K562 (cell line): Measurements from ENCODE around the gene NKG7. TPM values are rescaled to one million over a fixed set of nuclear protein-coding genes. Genes with fewer than 3 reads are reported as not detected.

Experiments used
- ATAC-seq: fragments of 200-7000 bp; cut with Tn5 transposase; 3 replicates; pipeline ENCODE4 v1.9.1; 2020; ENCODE audit warnings: moderate library complexity
- BruUV-seq: library from RNA; stranded (reverse); fragments of 400-500 nt; replicated peaks from 2 replicates; lab custom pipeline; 2021; lab: Mats Ljungman, UMichigan
- CTCF ChIA-PET: fragments of 300-600 bp; formaldehyde crosslinking; extraction: SDS; loops from one replicate; lab custom pipeline; 2021; ENCODE audit warnings: low intra/inter-chr PET ratio; lab: Yijun Ruan, JAX
- POLR2A ChIA-PET: fragments of 300-600, 350-650 bp; sonication (Branson Sonifier 250); formaldehyde crosslinking; extraction: SDS; loops from one replicate; lab custom pipeline; 2021; ENCODE audit warnings: antibody characterized with exemption, inconsistent platforms; lab: Yijun Ruan, JAX
- DNase-seq, 4 experiments: peaks; one replicate each; pipeline versions ENCODE4 v3.0.0 to v3.0.0-alpha.2; 2011 to 2018; ENCODE audit warnings: low spot score in 3 of 4, mixed read lengths in 3 of 4; ENCODE audit errors: extremely low read depth in 1 of 4
- FAIRE-seq: peaks from 2 replicates; lab custom pipeline; 2011; peaks lifted over from hg19 to GRCh38; lab: Jason Lieb, UNC
- H2AFZ ChIP-seq: 2 replicates; pipeline ENCODE4 v1.6.0; 2011; ENCODE audit warnings: low read depth, low read length, control low read depth, inconsistent platforms
- H3K27ac ChIP-seq: fragments of 200-600 bp; 3 replicates; pipeline ENCODE4 v1.8.0; 2011; ENCODE audit warnings: low read depth, mild to moderate bottlenecking, control low read depth, inconsistent platforms, low read length, moderate library complexity, mixed read lengths; ENCODE audit errors: extremely low read depth
- H3K27me3 ChIP-seq, 2 experiments: fragments of 300-600 bp in 1 of 2; 2 replicates in 1 of 2; 3 replicates in 1 of 2; pipeline versions ENCODE4 v1.6.0 to v1.8.0; 2011; ENCODE audit warnings: inconsistent platforms in 2 of 2, low read length in 2 of 2, mild to moderate bottlenecking in 1 of 2, mixed read lengths in 1 of 2, moderate library complexity in 1 of 2; ENCODE audit not compliant: control insufficient read depth in 2 of 2, insufficient read depth in 2 of 2
- H3K36me3 ChIP-seq: fragments of 300-600 bp; 3 replicates; pipeline ENCODE4 v1.8.0; 2011; ENCODE audit warnings: mild to moderate bottlenecking, low read length, inconsistent platforms; ENCODE audit not compliant: control insufficient read depth, insufficient read depth
- H3K4me1 ChIP-seq, 2 experiments: fragments of 200-600 bp in 1 of 2; replicated peaks in 1 of 2; 2 replicates in 1 of 2; 3 replicates in 1 of 2; pipeline versions ENCODE4 v1.5.1 to v1.8.0; 2011; ENCODE audit warnings: inconsistent platforms in 2 of 2, low read length in 2 of 2, mild to moderate bottlenecking in 1 of 2, mixed read lengths in 1 of 2, moderate library complexity in 1 of 2; ENCODE audit not compliant: control insufficient read depth in 2 of 2, insufficient read depth in 2 of 2
- H3K4me2 ChIP-seq: 2 replicates; pipeline ENCODE4 v1.6.1; 2011; ENCODE audit warnings: low read length, control low read depth, inconsistent platforms, mixed read lengths; ENCODE audit not compliant: insufficient read depth
- H3K4me3 ChIP-seq: fragments of 200-600 bp; sonication (generic), shearing (Covaris generic); 2 replicates; pipeline ENCODE4 v1.5.1; 2016; ENCODE audit warnings: control low read depth, inconsistent platforms
- H3K79me2 ChIP-seq: fragments of 200-600 bp; 3 replicates; pipeline ENCODE4 v1.8.0; 2011; ENCODE audit warnings: low read length, inconsistent platforms; ENCODE audit not compliant: control insufficient read depth, insufficient read depth
- H3K9ac ChIP-seq, 2 experiments: 2 replicates each; pipeline versions ENCODE4 v1.6.0 to v1.6.1; 2011; ENCODE audit warnings: low read depth in 2 of 2, low read length in 2 of 2, control low read depth in 1 of 2, inconsistent platforms in 1 of 2, mild to moderate bottlenecking in 1 of 2, mixed read lengths in 1 of 2; ENCODE audit not compliant: insufficient read depth in 1 of 2
- H3K9me1 ChIP-seq: one replicate; pipeline ENCODE4 v1.6.0; 2011; ENCODE audit warnings: inconsistent platforms, mild to moderate bottlenecking, low read length, moderate library complexity; ENCODE audit not compliant: control insufficient read depth, insufficient read depth
- H3K9me3 ChIP-seq: replicated peaks from 2 replicates; pipeline ENCODE4 v1.5.1; 2011; ENCODE audit warnings: low read depth, low read length, inconsistent platforms; ENCODE audit not compliant: control insufficient read depth, insufficient read depth
- H4K20me1 ChIP-seq: replicated peaks from 2 replicates; pipeline ENCODE4 v1.6.1; 2011; ENCODE audit warnings: low read length, inconsistent platforms, mixed read lengths; ENCODE audit not compliant: control insufficient read depth, insufficient read depth
- ATF1 ChIP-seq, 2 experiments: fragments of 450-650 bp in 1 of 2; IDR thresholded peaks; 2 replicates each; pipeline ENCODE4 v1.6.1; 2016; ENCODE audit warnings: missing compliant biosample characterization in 1 of 2, missing genetic modification characterization in 1 of 2
- CHAMP1 ChIP-seq: fragments of 450-650 bp; IDR thresholded peaks from 2 replicates; pipeline ENCODE4 v1.6.1; 2016; ENCODE audit warnings: mild to moderate bottlenecking
- CREB3L1 ChIP-seq: fragments of 450-650 bp; IDR thresholded peaks from 2 replicates; pipeline ENCODE4 v1.6.1; 2014; ENCODE audit warnings: low read depth, mild to moderate bottlenecking, moderate library complexity, borderline replicate concordance
- E4F1 ChIP-seq: fragments of 250-450 bp; sonication (Bioruptor Pico); IDR thresholded peaks from 2 replicates; pipeline ENCODE4 v1.5.0; 2021; ENCODE audit warnings: mild to moderate bottlenecking, borderline replicate concordance
- EP300 ChIP-seq: IDR thresholded peaks from 2 replicates; pipeline ENCODE4 v1.6.1; 2012; ENCODE audit warnings: low read length, improper control_type of control experiment
- HDAC1 ChIP-seq, 2 experiments: fragments of 450-650 bp; IDR thresholded peaks; 2 replicates each; pipeline ENCODE4 v1.6.1; 2016 to 2017; ENCODE audit warnings: inconsistent platforms in 1 of 2, mild to moderate bottlenecking in 1 of 2, moderate library complexity in 1 of 2
- U2AF2 ChIP-seq: fragments of 200-400 bp; formaldehyde crosslinking; optimal IDR thresholded peaks from 2 replicates; pipeline ENCODE3; 2017; ENCODE audit warnings: low read depth, mild to moderate bottlenecking, low read length
- ZNF175 ChIP-seq: fragments of 200-800 bp; sonication (Bioruptor generic); IDR thresholded peaks from 2 replicates; pipeline ENCODE4 v1.6.1; 2016; ENCODE audit warnings: low read depth, mild to moderate bottlenecking, missing genetic modification characterization, missing compliant biosample characterization
- ZNF274 ChIP-seq: IDR thresholded peaks from 2 replicates; pipeline ENCODE4 v1.6.1; 2011; ENCODE audit warnings: low read depth, mild to moderate bottlenecking, low read length, moderate library complexity, borderline replicate concordance
- WGBS: fragments of 100-300 bp; shearing (Covaris generic); methylation state at CpG from one replicate; pipeline ENCODE4 v1.1.6; 2016; ENCODE audit warnings: low coverage, mixed read lengths; ENCODE audit not compliant: insufficient coverage; ENCODE audit errors: missing lambda C conversion rate; 5-methylcytosine and 5-hydroxymethylcytosine counted together
- in situ Hi-C: fragments of 300-500 bp; cut with MboI; formaldehyde crosslinking; loops from 4 replicates; pipeline ENCODE4 v1.15.0; 2018; ENCODE audit warnings: inconsistent platforms, mixed read lengths
- intact Hi-C: fragments of 100-400 bp; cut with micrococcal nuclease; formaldehyde crosslinking; loops from 2 replicates; pipeline ENCODE4 v1.14.2; 2022
- polyA plus RNA-seq, 8 experiments: library from polyadenylated mRNA; depleted of rRNA in 4 of 8; stranded (reverse) in 5 of 8; unstranded in 3 of 8; fragments of >200 nt; fragmentation: Nextera tagmentation in 2 of 8; fragmentation: Illumina TruSeq in 1 of 8; extraction: Ambion mirVana in 2 of 8; extraction: Trizol in 1 of 8; gene quantifications; 2 replicates each; pipeline versions ENCODE4 v1.2.1 to v1.2.3, GENCODE V29; 2011 to 2014; ENCODE audit warnings: inconsistent platforms in 1 of 8, missing spikeins in 1 of 8
- total RNA-seq, 7 experiments: library from RNA; depleted of rRNA in 6 of 7; stranded (reverse); fragments of >200 nt in 6 of 7; fragmentation: Illumina TruSeq in 2 of 7; extraction: Trizol in 2 of 7; gene quantifications; 2 replicates each; pipeline versions ENCODE4 v1.2.1 to v1.2.3, GENCODE V29; 2011 to 2021; ENCODE audit warnings: low replicate concordance in 1 of 7
- TF ChIP-seq, protein P1 (sequence below): sonication (generic); formaldehyde crosslinking; IDR thresholded peaks from 2 replicates; pipeline ENCODE4 v1.5.0; 2020; ENCODE audit warnings: missing genetic modification reagents

Gene NKG7
- total and polyA plus RNA-seq, 9 of the 15 experiments (the other 6 are each of a cell fraction or from before 2014, with no cell fraction given): 0.30 to 0.70 (median 0.51) TPM; not detected in 2

GRCh38 chr19:51329411-51329810 is 43.0 kb downstream of the NKG7 start:
- CTCF ChIA-PET: no interaction called here
- H3K79me2 ChIP-seq: no peaks in the 10 kb centered on the region
- peaks cover 4 to 23% of the 10 kb centered on the region in 2 experiments; a peak in 3 of 5 replicates for H3K4me1 ChIP-seq
- no peaks in the 10 kb centered on the region for H3K36me3 ChIP-seq
- H3K9ac ChIP-seq: no peak overlapping the region
- in situ Hi-C loops (no loop called here), intact Hi-C loops (no loop called here)
- ATAC-seq: no peak
- H2AFZ ChIP-seq: no peak overlapping the region
- no peaks in the 10 kb centered on the region for H4K20me1 ChIP-seq
- POLR2A ChIA-PET: interaction anchor here (0.5 to 0.6 kb wide), 2 partner anchors 75 to 1439 kb away, joined by 3 read pairs; no protein-coding TSS in a partner anchor
- H3K9me3 ChIP-seq: no peaks in the 10 kb centered on the region
- no TSS peak for BruUV-seq
- H3K27ac ChIP-seq: no peak overlapping the region
- no peaks in the 10 kb centered on the region for H3K9me1 ChIP-seq
- H3K27me3 ChIP-seq: peaks cover 8 to 10% of the 10 kb centered on the region in 2 experiments
- FAIRE-seq: no peak
- no peak for DNase-seq
- H3K4me3 ChIP-seq: no peak overlapping the region
- WGBS: 73% methylated on average over 4 of the region's 5 CpGs
- H3K4me2 ChIP-seq: no peak overlapping the region
- TF ChIP-seq U2AF2 (no peak), CREB3L1 (no peak), EP300 (no peak), HDAC1 (IDR thresholded peaks at IDR 0.05) (no peak), ATF1 (CRISPR knock-in tag; IDR thresholded peaks at IDR 0.05) (no peak), ATF1 (tag; IDR thresholded peaks at IDR 0.05) (no peak), ZNF175 (CRISPR knock-in tag) (no peak), CHAMP1 (no peak), ZNF274 (no peak), E4F1 (no peak)
- TF ChIP-seq, protein P1, sequence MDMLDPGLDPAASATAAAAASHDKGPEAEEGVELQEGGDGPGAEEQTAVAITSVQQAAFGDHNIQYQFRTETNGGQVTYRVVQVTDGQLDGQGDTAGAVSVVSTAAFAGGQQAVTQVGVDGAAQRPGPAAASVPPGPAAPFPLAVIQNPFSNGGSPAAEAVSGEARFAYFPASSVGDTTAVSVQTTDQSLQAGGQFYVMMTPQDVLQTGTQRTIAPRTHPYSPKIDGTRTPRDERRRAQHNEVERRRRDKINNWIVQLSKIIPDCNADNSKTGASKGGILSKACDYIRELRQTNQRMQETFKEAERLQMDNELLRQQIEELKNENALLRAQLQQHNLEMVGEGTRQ (CRISPR knock-in tag): no peak
